Hepatic stellate cell (primary cell): ENCODE results near the gene CDHR3.
A peak's percentile ranks its signal among the peaks of the same experiment; 100 is the strongest.

Experiments
- DNase-seq: peaks from one replicate; pipeline ENCODE4 v3.0.0; 2011; ENCODE audit warnings: low spot score

CDHR3 gene

DNA sequence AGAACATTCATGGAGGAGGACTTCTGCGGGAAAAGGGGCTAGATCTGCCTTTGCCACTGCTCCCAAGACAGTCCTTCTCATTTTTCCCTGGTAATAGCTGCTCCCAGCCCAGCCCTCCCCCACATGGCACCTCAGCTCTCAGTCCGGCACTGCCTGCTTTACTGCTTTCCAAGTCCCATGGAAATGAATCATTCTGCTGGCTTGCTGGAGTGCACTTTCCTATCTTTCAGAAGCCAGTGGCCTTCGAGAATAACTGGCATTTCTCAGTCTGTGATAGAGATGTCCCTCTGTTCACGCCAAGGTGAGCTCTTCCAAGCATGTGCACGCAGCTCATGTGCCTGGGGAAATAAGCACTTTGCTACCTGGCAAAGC, 87.7 kb downstream of the CDHR3 start:
- DNase-seq, result no peak

DNA sequence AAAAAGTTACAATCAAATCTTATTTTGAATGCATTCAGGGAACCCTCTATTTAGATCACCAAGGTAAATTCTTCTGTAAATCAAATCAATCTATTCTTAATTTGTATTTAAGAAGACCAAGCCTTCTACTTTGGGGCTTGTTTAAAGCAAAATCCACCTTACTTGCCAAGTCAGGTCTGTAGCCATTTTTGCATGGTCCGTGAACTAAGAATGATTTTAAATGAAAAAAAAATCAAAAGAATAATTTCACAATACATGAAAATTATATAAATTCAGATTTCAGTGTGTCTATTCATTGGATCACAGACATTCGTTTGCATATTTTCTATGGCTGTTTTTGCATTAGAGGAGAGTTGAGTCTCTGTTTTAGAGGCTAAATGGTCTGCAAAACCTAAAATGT, 89.6 kb downstream of the CDHR3 start:
- no peak for DNase-seq

DNA sequence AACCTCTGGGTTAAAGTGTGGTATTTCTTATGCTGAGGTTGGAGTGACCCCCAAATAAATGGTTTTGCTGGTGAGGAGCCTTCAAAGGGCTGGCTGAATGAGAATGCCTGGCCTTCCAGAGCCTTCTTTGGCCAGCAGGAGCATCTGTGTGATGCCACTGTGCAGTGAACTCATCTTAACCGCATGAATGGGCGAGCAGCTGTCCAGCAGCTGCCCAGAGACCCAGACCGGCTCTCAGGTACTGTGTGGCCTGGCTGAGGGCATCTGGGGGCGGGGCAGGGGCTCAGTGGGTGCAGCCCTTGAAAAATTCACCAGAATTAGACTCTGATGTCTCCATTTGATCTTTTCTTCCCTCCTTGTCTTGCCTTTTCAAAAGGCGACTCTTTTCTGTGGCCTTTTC, 90.0 kb downstream of the CDHR3 start:
- DNase-seq, result no peak

DNA sequence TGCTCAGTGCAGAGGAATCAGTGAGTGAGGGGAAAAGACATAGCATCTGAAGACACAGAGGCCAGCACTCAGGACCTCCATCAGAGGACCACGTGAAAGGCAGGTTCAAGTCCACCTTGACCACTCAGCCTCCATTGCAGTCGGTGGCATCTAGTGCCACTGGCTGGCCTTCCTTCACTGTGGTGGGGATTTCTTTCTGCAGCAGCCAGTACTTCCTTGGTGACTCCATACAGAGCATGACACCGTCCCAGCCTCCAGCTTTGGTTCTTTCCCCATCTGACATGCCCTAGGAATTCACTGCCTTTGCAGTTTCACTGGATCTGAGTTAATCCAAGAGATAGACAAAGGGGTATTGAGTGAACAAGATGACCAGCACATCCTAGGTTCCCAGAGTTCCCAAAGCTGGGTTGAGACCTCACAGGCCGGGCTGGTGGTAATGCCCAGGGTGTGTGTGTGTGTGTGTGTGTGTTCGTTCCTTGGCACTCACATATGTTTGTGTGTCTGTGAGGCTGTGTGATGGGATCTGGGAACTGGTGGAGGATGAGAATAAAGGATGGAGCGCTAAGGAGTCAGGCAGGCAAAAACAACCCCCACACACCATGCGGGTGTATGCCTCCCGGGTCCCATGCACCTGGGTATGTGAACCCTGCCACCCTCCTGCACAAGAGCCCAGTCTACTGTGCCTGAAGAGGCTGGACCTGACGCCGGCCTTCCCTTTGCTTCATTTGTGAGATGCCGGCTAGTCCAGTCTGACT, 91.3 kb downstream of the CDHR3 start:
- DNase-seq, result no peak

DNA sequence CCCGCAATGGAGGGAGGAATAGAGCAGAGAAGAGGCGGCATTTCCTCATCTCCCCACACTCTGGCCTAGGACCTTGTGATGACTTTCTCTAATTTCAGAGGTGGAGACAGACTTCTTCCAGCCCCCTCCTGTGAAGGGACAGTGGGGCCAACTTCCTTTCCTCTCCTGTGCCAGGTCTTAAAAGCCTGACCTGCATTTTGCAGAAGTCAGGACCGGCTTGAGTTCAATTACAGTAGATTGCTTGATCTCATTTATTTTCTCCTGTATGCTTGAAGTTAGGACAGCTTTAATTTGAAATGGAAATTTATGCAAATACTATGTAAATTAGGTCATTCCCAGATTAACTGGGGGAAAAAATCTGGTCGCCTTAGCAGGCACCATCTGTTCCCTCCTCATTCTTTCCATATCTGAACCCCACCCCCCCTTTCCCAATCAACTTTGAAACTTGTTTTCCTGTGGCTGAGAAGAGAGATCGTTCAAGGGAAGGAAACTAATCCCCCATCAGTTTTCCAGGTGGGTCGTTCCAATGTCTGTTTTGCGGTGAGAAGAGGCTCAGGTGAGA, 92.0 kb downstream of the CDHR3 start:
- no peak for DNase-seq

DNA sequence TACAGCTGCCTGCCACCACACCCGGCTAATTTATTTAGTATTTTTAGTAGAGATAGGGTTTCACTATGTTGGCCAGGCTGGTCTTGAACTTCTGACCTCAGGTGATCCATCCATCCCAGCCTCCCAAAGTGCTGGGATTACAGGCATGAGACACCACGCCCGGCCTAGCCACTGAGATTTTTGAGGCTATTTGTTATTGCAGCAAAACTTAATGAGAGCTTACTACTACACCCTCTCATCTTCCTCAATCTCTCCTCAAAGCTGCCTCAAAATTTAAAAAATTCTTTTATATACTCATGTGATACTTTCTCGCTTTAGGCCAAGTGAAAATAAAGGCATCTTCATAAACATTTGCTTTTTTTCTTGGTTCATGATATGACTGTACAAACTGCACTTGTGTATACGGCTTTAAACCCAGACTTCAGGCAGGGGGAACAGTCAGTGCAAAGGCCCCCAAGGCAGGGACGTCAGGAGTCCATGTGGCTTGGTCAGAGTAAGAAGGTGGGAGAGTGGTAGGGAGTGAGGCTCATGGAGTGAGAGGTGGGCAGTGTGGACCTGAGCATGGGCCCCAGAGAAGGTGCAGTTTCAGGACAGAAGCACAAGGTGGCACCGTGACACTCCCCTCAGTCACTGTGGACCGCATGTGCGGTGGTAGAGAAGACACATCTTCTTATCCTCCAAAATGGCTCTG, 93.6 kb downstream of the CDHR3 start:
- peak; percentile 83 for DNase-seq

DNA sequence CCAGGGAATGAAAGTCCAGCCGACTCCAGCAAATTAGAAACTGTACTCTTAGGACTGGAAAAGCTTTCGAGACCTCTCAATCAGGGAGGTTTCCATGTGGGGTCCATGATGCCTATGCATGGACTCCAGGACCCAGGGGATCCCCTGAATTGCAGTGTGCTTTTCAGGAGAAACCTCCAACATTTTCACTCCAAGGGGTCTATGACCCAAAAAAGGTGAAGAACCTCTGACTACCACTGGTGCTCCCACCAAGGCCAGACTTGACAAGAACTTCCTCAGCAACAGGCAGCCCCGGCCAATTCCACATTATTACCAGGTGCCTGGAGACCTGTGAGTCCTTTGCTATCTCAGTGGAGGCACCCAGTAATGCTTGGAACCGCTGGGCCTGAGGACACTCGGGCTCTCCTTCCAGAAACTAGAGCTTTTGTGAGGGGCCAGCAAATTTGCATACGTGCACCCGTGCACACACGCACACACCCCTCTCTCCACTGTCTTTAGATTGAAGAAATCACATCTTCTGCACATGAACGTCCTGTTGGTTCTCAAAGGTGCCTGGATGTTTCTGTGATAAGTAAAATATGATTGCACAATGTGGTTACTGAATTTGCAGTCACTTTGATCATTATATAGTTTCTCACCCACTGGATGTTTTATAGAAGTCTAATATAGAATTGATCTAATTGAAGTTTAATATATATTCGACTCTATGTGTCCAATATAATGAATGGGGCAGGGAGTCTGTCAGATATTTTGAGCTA, 94.3 kb downstream of the CDHR3 start:
- no peak for DNase-seq

DNA sequence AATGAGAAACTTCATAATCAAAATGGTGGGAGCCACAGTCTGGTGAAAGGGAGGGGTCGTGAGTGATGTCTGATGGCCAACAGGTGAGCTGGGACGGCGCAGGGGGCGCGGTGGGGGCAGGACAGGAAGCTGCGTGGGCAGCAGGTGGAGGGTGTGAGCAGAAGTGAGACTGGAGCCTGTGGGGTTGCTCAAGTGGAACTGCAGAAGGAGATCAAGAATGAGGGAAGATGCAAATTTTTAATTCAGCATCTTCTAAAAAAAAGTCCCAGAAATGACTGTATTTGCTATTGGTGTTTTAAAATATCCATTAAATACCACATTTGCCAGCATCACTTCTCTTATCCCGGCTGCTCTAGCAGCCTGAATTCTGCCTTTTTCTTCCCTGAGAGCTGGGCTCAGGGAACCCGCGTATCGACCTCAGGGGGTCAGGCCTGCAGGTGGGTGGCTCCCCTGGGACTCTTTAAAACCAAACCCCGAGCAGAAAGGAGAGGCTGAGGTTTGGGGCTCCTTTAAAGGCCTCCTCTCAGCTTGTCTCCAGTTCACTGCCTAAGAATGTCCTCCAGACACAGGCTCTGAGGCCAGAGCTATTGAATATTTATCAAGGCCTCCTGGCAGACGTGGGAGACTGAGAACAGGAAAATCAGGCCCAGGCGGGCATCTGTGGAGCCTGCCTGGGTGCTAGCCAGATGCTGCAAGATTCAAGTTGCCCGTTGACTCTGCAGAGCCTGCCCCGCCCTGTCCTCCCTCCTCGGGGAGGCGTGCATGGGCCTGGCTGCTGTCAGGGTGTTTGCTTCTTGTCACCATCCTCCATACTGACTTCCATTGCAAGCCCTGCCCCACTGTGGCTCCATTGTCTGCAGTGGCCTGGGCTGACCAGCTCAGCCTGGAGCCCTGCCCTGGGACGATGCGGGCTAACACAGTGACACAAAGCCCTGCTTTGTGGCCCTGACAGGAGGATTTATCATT, 95.2 kb downstream of the CDHR3 start:
- no peak for DNase-seq

DNA sequence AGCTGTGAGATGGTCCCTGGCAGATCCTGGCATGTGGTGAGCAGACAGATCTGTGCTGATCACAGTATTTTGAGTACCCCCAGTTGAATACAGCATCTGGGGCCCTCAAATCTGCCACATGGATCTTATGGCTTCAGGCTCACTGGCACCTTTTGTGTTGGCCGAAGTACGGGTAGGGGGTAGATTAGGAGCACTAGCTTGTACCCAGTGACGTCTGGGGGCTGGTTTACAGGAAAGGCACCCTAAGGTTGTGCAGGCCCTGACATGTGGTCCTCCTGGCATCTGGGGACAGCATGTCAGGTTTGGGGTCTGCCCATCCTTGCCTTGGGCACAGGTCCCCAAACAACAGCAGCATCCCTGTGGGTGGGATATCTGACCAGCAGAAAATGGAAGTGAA, 95.9 kb downstream of the CDHR3 start:
- DNase-seq, result no peak

DNA sequence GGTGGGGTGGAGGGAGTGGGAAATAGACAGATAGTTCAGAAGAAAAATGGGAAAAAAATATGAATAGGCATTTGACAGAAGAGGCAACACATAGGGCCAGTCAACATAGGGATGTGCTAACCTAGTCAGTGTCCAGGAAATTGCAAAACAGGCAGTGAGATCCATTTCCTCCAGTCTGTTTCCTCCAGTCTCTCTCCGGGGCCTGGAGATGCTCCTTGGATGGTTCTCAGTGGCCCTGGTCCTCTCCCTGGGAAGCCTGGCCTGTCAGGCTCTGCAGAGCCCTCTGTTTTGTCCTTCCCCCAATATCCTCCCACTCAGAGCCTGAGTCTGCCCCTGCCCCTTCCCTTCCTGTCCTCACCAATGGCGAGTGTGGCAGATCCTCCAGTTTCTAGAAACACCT, 96.5 kb downstream of the CDHR3 start:
- DNase-seq, result no peak

DNA sequence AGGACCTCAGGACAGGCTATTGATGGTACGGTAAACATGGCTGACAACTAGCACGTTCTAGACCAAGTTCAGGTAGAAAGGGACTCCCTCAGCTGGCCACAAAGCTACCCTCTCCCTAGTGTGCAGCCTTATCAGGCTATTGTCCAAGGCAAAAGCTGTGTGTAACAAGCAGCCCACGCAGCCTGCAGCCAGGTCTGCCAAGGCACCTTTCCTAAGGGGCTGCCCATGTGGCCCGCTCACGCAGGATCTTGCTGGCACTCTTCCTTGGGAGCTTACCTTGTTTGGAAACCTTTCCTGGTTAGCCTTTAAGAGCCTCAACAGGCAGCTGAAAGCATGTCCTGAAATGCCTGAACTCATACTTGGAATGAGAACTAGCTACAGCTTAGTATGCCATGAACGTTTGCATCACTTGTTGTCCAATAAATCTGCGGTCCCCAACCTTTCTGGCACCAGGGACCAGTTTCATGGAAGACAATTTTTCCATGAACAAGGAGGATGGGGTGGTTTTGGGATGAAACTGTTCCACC, 97.4 kb downstream of the CDHR3 start:
- DNase-seq, result no peak

DNA sequence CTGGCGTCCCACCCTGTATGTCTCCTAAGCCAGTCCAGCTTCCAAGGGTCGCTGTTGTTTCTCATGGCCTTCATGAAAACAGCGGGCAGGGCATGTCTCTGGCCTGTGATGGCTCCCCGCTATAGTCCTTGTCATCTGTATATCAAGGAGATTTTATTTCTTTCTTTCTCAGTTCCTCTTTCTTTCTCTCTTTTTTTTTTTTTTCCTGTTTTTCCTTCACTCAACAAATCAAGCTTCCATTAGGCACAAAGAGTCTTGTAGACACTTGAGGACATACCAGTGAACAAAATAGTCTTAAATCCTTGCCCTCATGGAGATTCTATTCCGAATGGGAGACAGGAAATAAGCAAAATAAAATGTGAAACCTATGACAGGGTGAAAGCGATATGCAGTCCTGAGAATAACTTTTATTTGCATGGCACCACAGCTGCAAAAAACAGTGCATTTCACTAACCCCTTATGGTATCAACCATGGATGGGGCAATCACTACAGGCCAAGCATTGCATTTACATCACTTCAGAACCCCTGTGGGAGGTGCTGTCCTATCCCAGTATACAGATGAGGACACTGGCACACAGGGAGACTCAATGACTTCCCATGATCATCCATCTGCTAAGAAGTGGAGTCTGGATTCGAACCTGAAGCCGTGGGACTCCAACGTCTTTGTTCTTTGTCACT, 98.4 kb downstream of the CDHR3 start:
- DNase-seq, result no peak

DNA sequence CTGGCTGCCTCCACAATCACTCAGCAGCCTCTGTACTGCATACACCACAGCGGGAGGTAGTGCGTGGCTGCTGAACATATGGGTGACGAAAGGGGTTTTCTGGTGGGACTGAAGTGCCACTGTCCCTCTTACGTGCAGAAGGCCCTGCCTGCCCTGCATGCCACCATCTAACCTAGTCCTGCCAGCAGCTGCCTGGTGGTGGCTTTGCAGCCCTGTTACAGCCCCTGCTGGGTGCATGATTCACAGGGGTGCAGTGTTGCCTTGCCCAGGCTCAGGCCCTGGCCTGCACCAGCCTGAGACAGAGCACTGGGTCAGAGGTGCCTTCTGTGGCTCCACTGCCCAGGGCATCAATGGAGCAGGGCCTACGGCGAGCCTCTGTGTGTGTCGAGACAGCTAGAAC, 98.9 kb downstream of the CDHR3 start:
- no peak for DNase-seq

DNA sequence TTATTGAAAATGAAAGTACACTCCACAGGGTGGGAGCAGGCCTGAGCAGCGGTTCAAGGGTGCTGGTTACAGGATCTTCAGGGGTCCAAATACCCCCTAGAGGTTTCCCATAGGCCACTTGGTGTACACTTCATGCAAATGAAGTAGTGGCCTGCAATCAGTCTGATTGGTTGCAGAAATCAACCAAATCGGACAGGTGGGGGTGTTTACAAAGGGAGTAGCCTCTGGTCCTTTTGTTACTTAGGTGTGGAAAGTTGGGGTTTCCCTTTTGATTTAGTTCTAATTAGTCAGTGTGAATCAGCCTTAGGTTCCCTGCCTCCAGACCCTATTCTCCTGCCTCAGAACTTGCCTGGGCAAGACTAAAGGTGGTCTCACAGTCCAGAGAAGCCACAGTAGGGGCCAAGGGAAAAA, 99.5 kb downstream of the CDHR3 start:
- DNase-seq, result no peak

DNA sequence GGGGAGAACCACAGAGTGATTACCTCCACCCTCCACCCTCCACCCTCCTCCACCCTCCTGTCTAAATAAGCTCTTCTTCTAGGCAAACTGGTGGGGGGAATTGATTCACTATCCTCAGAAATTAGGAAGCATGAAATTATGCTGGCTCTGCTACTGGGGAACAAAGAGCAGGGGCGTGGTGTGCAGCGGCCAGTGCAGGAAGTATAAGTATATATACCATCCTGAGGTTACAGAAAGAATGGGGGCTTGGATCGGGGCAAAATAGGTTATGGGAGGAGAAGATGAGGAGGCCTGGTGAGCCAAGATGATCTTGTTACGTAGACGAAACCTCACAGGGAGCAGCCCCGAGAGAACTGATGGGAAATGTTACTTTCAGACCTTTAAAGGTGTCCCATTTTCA, 100.0 kb downstream of the CDHR3 start:
- no peak for DNase-seq

DNA sequence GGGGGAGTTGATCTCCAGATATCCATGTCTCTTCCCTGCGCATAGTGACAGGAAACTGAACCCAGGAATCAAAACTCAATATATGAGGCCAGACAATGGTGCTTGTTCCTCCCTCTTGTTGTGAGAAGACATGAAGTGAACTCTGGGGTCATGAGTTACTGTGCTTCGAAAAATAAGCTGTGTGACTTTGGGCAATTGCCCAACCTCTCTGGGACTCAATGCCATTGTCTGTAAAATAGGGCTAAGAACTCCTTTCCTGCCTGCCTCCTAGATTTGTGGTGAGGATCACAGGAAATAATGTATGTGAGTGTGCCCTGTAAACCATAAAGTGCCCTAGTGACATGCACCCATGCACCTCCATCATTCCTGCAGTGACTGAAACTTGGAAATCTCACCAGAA, 100.6 kb downstream of the CDHR3 start:
- DNase-seq, result no peak

DNA sequence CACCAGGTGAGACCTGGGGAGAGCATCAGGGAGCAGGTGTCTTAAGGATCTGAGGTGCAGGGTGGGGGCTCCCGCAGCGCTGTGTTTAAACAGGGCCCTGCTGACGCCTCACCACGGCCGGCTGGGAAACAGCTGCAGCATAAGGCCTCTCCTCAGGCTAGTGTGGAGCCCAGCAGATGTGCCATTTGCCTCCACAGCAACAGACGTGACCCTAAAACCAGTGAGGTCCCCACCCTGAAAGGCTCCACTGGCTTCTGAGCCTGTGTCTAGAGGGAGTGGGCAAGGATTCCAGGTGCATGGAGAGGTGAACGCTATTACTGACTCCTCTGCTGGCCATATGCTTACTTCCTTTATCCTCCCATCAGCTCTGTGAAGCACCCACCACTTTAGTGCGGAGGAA, 101.3 kb downstream of the CDHR3 start:
- no peak for DNase-seq

DNA sequence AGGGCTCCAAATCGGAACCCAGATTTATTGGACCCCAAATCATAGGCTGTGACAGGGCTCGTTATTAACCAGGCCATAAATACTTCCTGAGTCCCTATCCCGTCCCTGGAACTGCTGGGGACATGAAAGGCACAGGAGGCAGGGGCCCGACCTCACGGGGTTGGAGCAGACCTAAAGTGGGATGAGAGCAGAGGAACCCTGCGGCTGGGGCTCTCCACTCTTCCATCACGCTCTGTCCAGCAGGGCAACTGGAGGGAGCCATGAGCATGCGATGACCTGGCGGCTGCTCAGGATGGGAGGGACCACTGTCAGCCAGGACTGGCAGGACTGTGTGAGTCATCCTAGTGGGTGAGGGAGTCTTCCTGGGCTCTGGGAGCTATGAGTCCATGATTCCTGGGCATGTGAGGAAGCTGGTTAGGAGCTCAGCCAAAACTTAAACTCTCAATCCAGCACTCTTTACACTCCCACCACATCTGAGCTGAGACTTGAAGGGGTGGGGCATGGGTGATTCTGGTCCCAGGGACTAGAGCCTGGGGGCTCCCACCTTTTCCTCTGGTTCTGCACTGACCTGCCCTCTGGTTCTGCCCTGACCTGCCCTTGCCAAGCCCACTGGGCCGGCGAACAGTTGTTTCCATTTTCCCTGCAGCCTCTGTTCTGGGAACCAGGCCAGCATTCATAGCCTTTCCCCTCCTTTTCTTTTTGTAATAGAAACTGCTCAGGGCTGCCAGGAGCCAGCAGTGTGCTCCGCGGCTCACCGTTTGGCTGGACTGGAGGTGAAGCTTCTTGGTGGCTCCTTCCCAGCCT, 101.9 kb downstream of the CDHR3 start:
- peak; percentile 95 for DNase-seq

DNA sequence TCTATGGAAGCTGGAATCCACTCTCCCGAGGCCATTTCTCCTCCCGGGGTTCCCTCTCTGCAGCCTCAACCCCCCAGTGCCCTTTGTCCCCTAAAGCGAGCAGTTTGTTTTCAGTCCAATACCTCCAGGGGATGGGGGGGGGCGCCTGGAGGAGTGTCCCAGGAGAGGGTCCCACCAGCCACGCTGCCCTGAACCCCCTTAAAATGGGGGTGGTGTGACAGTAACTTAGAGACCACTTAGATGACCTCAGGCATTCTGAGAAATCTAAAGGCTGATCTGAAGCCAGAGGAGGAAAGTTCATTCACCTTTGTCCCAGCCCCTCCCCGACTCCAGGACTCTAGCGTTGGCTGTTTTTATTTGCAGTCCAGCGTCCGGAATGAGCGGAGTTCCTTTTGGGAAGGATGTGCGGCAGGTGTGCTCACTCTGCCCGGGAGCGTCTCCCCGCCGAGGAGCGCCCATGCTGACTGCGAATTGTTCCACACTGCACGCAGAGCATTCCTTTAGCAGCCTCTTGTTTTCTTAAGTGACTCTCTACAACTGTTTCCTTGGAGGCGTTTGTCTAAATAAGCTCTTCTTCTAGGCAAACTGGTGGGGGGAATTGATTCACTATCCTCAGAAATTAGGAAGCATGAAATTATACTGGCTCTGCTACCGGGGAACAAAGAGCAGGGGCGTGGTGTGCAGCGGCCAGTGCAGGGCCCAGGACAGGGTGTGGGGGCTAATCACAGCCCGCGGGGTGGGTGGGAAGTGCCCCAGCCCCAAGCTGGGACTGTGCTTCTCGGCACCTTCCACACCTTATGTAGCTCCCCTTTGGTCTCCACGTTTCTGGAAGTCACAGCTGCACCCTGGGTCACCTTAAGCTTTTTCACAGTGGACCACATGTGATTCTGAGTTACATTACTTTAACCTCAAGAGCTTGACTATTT, 102.8 kb downstream of the CDHR3 start:
- DNase-seq, result peak; percentile 58
